Cardiac fibroblast (primary cell): Measurements from ENCODE around the gene DOP1A.

Source experiments
- DNase-seq, 2 donors: peaks; one replicate each; pipeline versions ENCODE4 v3.0.0 to v3.0.0-alpha.2; 2010; ENCODE audit warnings: low read depth in 2 of 2
- H3K4me3 ChIP-seq, 2 donors: replicated peaks in 1 of 2; 1 replicate in 1 of 2; 2 replicates in 1 of 2; pipeline ENCODE4 v1.5.1; 2011; ENCODE audit warnings: low read depth in 2 of 2, low read length in 2 of 2, mild to moderate bottlenecking in 2 of 2, moderate library complexity in 1 of 2
- CTCF ChIP-seq: IDR thresholded peaks from one replicate; pipeline ENCODE4 v1.5.1; 2011; ENCODE audit warnings: low read depth, mild to moderate bottlenecking, low read length, inconsistent platforms

DOP1A gene

GRCh38 chr6:83138758-83139157 lies 71.3 kb downstream of the DOP1A start:
- TF ChIP-seq CTCF = no peak
- no peak overlapping the region for H3K4me3 ChIP-seq
- DNase-seq = no peak

GRCh38 chr6:83151114-83151513 lies 83.6 kb downstream of the DOP1A start:
- peak in 1 of 2 donors; percentile 11 for DNase-seq
- no peak for TF ChIP-seq CTCF
- H3K4me3 ChIP-seq = no peak overlapping the region

GRCh38 chr6:83152913-83153312 lies 85.4 kb downstream of the DOP1A start:
- no peak overlapping the region for H3K4me3 ChIP-seq
- DNase-seq = no peak
- no peak for TF ChIP-seq CTCF

- peak; percentile 8 to 25 for DNase-seq
- no peak for TF ChIP-seq CTCF
- no peak overlapping the region for H3K4me3 ChIP-seq
Observed at GRCh38 chr6:83153883-83154521, 86.5 kb downstream of the DOP1A start.

GRCh38 chr6:83155794-83156193 lies 88.3 kb downstream of the DOP1A start:
- no peak for DNase-seq
- TF ChIP-seq CTCF = no peak
- H3K4me3 ChIP-seq = no peak overlapping the region

- DNase-seq = no peak
- H3K4me3 ChIP-seq = no peak overlapping the region
- no peak for TF ChIP-seq CTCF
Observed at GRCh38 chr6:83160167-83160566, 92.7 kb downstream of the DOP1A start.

GRCh38 chr6:83167726-83168278 lies 100.3 kb downstream of the DOP1A start:
- H3K4me3 ChIP-seq = no peak overlapping the region
- DNase-seq = no peak
- TF ChIP-seq CTCF = no peak
